ENCODE measurements around the gene CGGBP1.

- no peak for TF ChIP-seq CTCF (conservative IDR thresholded peaks at IDR 0.05; ENCODE audit: low read length)
- TF ChIP-seq EZH2phosphoT487 (IDR thresholded peaks at IDR 0.05; ENCODE audit: borderline replicate concordance, low read depth, low read length) = no peak
Measured at GRCh38 chr3:88030210-88030609, 28.6 kb downstream of the CGGBP1 start.
